PFSK-1 (cell line): ENCODE results near the gene COX4I1.

Experiments
- FOXP2 ChIP-seq: optimal IDR thresholded peaks from 2 replicates; pipeline ENCODE3; 2011; ENCODE audit warnings: borderline replicate concordance, control low read depth, inconsistent platforms; ENCODE audit not compliant: insufficient read depth; ENCODE audit errors: extremely low read length, extremely low read depth
- POLR2AphosphoS5 ChIP-seq: IDR thresholded peaks from 2 replicates; pipeline ENCODE4 v1.6.1; 2012; ENCODE audit warnings: low read depth, mild to moderate bottlenecking, control low read depth, low read length, moderate library complexity
- REST ChIP-seq, 2 experiments: IDR thresholded peaks; 2 replicates each; pipeline versions ENCODE4 v1.6.1 to v1.8.0; 2011 to 2012; ENCODE audit warnings: low read depth in 2 of 2, low read length in 2 of 2, control low read depth in 1 of 2, inconsistent platforms in 1 of 2, mild to moderate bottlenecking in 1 of 2, moderate library complexity in 1 of 2; ENCODE audit not compliant: insufficient read depth in 1 of 2
- SIN3A ChIP-seq: IDR thresholded peaks from 2 replicates; pipeline ENCODE4 v1.6.1; 2012; ENCODE audit warnings: mild to moderate bottlenecking, low read length, moderate library complexity, borderline replicate concordance; ENCODE audit not compliant: insufficient read depth
- TAF1 ChIP-seq: IDR thresholded peaks from 2 replicates; pipeline ENCODE4 v1.6.1; 2012; ENCODE audit warnings: low read length, control low read depth, borderline replicate concordance; ENCODE audit not compliant: insufficient read depth

GRCh38 chr16:85763616-85764015 is 35.9 kb upstream of the COX4I1 start:
- TF ChIP-seq TAF1 (no peak), SIN3A (no peak), FOXP2 (no peak), REST (IDR thresholded peaks at IDR 0.05; ENCODE audit: insufficient read depth in 1 of 2, low read depth in 2 of 2, low read length in 2 of 2) (no peak), POLR2AphosphoS5 (no peak)
